GM15510 (cell line): Measurements from ENCODE around the gene ATG13.

Experiments
- POLR2A ChIP-seq: IDR thresholded peaks from 3 replicates; pipeline ENCODE4 v1.6.1; 2011; ENCODE audit warnings: borderline replicate concordance; ENCODE audit not compliant: insufficient read length; ENCODE audit errors: extremely low read depth

ATG13 gene

GRCh38 chr11:46710821-46711269, 93.5 kb downstream of the ATG13 start:
- TF ChIP-seq POLR2A = no peak

DNA sequence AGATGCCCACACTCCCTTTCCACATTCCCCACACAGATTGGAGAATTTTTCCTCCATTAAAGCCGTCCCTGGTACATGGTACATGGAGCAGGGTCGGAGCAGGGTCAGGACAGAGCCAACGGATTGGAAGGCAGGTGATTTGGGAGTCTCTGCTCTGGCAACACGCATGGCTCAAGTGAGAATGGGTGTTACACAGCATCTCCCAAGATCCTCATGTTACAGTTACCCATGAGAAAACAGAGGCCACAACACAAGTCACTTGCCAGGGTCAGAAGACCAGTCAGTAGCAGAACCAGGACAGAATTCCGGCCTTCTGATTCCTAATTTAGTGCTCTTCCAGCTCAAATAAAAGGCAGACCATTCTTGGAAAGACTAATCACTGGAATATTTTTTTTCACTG, 94.0 kb downstream of the ATG13 start:
- TF ChIP-seq POLR2A = no peak

GRCh38 chr11:46712874-46713576, 95.7 kb downstream of the ATG13 start:
- TF ChIP-seq POLR2A = no peak

- TF ChIP-seq POLR2A = no peak
These were observed 101.0 kb downstream of the ATG13 start for GRCh38 chr11:46718155-46719019.

GRCh38 chr11:46719048-46719542, 101.7 kb downstream of the ATG13 start, which contains the start of gene F2:
F2 (plus strand) TSS chr11:46719213; CDS start chr11:46719236, 23 bp downstream.
- TF ChIP-seq POLR2A = no peak

DNA sequence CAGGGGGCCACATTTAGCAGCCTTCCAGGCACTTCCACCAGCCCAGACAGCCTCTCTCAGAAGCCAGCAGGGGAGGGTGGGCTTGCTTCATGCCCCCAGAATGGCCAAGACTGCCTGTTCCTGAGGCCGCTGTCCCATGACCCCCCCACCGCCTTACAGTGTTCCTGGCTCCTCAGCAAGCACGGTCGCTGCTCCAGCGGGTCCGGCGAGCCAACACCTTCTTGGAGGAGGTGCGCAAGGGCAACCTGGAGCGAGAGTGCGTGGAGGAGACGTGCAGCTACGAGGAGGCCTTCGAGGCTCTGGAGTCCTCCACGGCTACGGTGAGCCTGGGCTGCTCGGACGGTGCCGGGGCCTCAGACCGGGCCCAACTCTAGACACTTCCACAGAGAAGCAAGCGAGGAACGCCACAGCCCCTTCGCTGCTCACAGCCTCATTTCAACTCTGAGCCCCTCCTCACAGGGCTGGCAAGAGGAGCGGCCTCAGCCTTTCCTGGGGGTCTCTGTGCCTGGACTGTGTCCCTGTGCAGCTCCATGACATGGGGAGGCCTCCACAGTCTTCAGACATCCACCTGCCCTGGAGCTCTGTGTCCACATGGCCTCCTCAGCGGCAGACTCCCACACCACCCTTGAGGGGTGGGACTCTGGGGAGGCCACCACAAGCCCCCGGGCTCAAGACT, 102.3 kb downstream of the ATG13 start:
- TF ChIP-seq POLR2A = no peak

DNA sequence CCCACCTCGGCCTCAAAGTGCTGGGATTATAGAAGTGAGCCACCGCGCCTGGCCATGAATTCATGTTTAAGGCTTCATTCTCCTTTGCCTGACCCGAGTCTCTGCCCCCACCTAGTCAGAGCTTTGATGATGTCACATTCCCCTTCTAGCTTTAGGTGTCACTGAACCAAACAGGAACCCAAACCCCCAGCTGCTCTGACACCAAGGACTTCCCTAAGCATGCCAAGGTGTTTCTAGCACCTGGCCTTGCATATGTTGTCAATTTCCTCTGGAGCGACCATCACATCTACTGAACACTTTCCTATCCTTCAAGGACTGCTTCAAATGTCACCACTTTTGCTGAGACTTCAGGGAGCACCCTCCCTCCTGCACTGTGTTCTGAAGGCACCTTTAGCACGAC, 103.9 kb downstream of the ATG13 start:
- TF ChIP-seq POLR2A = no peak

DNA sequence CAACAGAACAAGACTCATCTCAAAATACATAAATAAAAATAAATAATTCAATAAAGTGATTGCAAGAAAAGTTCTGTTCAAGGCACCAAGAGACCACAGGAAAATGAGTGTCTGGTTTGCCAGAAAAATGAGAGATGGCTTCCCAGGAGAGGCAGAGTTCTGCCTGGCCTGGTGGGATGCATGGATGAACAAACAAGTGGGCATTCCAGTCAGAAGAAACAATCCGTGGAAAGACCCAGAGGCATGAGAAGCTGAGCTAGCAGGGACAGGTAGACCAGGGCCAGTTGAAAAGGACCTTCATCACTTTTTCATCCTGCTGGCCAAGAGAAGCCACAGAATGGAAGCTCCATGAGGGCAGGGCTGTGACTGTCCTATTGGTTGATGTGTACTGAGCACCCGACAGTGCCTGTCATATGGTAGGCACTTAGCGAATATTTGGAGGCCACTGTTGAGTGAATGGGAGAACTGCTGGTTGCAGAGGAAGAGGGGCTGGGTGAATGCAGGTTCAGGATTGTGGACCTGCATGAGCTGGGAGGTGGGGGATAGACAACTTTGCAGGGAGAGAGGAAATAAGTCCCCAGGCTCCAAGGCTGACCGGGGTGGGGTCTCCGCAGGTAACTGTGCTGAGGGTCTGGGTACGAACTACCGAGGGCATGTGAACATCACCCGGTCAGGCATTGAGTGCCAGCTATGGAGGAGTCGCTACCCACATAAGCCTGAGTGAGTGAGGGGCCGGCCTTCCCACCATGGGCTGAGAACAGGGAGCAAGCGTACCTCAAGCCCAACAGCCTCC, 105.4 kb downstream of the ATG13 start:
- no peak for TF ChIP-seq POLR2A

DNA sequence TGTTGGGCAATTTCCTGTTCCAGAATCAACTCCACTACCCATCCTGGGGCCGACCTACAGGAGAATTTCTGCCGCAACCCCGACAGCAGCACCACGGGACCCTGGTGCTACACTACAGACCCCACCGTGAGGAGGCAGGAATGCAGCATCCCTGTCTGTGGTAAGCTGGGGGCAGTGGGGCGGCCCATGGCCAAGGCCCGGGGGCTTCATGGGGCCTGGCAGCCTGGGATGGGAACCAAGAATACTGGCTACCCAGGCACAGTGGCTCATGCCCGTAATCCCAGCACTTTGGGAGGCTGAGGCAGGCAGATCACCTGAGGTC, 106.0 kb downstream of the ATG13 start:
- TF ChIP-seq POLR2A = no peak

- no peak for TF ChIP-seq POLR2A
These were observed 106.7 kb downstream of the ATG13 start for GRCh38 chr11:46724088-46724487.
